Prostate gland (tissue), 2 donors: Measurements from ENCODE around the gene ELFN1.

Source experiments
- CTCF ChIP-seq, 4 experiments: fragments of 200-600 bp in 2 of 4; fragments of 450-650 bp in 2 of 4; sonication (generic) in 2 of 4; IDR thresholded peaks; 1 replicate in 3 of 4; 2 replicates in 1 of 4; pipeline ENCODE4 v1.5.1; 2016 to 2019; ENCODE audit warnings: antibody characterized with exemption in 4 of 4, mild to moderate bottlenecking in 2 of 4, moderate library complexity in 2 of 4
- POLR2AphosphoS5 ChIP-seq: sonication (generic); formaldehyde crosslinking; IDR thresholded peaks from one replicate; pipeline ENCODE4 v1.6.1; 2017; ENCODE audit warnings: antibody characterized with exemption

GRCh38 chr7:1717095-1717483 lies 47.0 kb downstream of the ELFN1 start:
- TF ChIP-seq CTCF (IDR thresholded peaks at IDR 0.05), result no peak
- no peak for TF ChIP-seq POLR2AphosphoS5
